ENCODE data around the gene CACTIN. TPM values are rescaled to one million over a fixed set of nuclear protein-coding genes. Genes with fewer than 3 reads are reported as not detected.
"Not testable (repeated sequence)": the region's sequence is repeated elsewhere in the genome, so short reads cannot be mapped to it uniquely, and the experiment has no call there.

Gene CACTIN
- total and polyA plus RNA-seq, 2 of the 8 experiments (the other 6 are each of a cell fraction or from before 2014, with no cell fraction given): 25.8 to 29.9 TPM

GRCh38 chr19:3581792-3582191 lies 44.8 kb downstream of the CACTIN start:
- not testable (repeated sequence) for H2BK120ac ChIP-seq (replicated peaks; ENCODE audit: low read depth, low read length); H3K56ac ChIP-seq (replicated peaks; ENCODE audit: insufficient read length, low read depth, low read length); H2AFZ ChIP-seq (ENCODE audit: low read length); H3K18ac ChIP-seq (ENCODE audit: extremely low read depth, low read length); H4K8ac ChIP-seq (ENCODE audit: extremely low read depth, insufficient read depth, low read length); H4K91ac ChIP-seq (replicated peaks; ENCODE audit: insufficient read length, low read length); H2BK5ac ChIP-seq (ENCODE audit: low read depth, low read length); H3K27ac ChIP-seq (ENCODE audit: low read depth, low read length); H3K14ac ChIP-seq (ENCODE audit: insufficient read length); H3K4me3 ChIP-seq (ENCODE audit: extremely low read depth in 1 of 4, insufficient read depth in 2 of 4, low read depth in 3 of 4, low read length in 4 of 4); H3K9me3 ChIP-seq (ENCODE audit: insufficient read depth in 2 of 2, low read depth in 1 of 2, low read length in 1 of 2); H4K20me1 ChIP-seq (replicated peaks in 1 of 2; ENCODE audit: control insufficient read depth in 1 of 2, insufficient read depth in 2 of 2, low read length in 2 of 2); H2BK12ac ChIP-seq (ENCODE audit: low read depth, low read length); H3K79me2 ChIP-seq (ENCODE audit: control insufficient read depth in 1 of 2, insufficient read depth in 2 of 2, low read length in 2 of 2); H2BK20ac ChIP-seq (ENCODE audit: low read length); H3K79me1 ChIP-seq (ENCODE audit: low read depth, low read length); H3K4me1 ChIP-seq (replicated peaks in 1 of 4; ENCODE audit: control insufficient read depth in 3 of 4, insufficient read depth in 4 of 4, low read length in 3 of 4); FAIRE-seq; DNase-seq (ENCODE audit: low read depth in 1 of 2, low spot score in 2 of 2); H3K4me2 ChIP-seq (ENCODE audit: insufficient read depth in 1 of 2, low read depth in 2 of 2, low read length in 2 of 2); H3K36me3 ChIP-seq (ENCODE audit: control insufficient read depth in 2 of 4, insufficient read depth in 4 of 4, low read length in 3 of 4); H3K4ac ChIP-seq (replicated peaks; ENCODE audit: insufficient read length, low read depth, low read length); H2BK15ac ChIP-seq (ENCODE audit: low read length); H2AK5ac ChIP-seq (ENCODE audit: low read depth, low read length); H3K23ac ChIP-seq (ENCODE audit: insufficient read length); H3K9ac ChIP-seq (replicated peaks in 1 of 4; ENCODE audit: extremely low read depth in 1 of 4, low read depth in 3 of 4, low read length in 3 of 4); H4K5ac ChIP-seq (ENCODE audit: insufficient read length, low read depth, low read length)
- 70% methylated on average over 4 of the region's 4 CpGs; no CpG with 5 or more reads in 1 of the 2 experiments for WGBS, 2 experiments (ENCODE audit: extremely low coverage in 1 of 2, insufficient coverage in 1 of 2, insufficient read length in 1 of 2, insufficient replicate concordance in 2 of 2, low coverage in 1 of 2, low lambda C conversion rate in 2 of 2, missing lambda C conversion rate in 1 of 2)
- H3K23me2 ChIP-seq (ENCODE audit: low read depth, low read length): peaks cover 12% of the 10 kb centered on the region; the same call in 1 of the 2 replicates
- peaks cover 11 to 24% (median 13%) of the 10 kb centered on the region in 4 experiments; a peak in 6 of 7 replicates for H3K27me3 ChIP-seq (replicated peaks in 1 of 4; ENCODE audit: control insufficient read depth in 3 of 4, extremely low read depth in 1 of 4, insufficient read depth in 3 of 4, low read length in 3 of 4)
- CTCF ChIA-PET (ENCODE audit: partially characterized antibody): interaction anchor here (1.0 to 2.4 kb wide), 4 partner anchors 9 to 37 kb away, joined by 3 to 18 read pairs (median 4); no protein-coding TSS in a partner anchor
- POLR2A ChIA-PET (ENCODE audit: partially characterized antibody): interaction anchor here (1.0 to 1.5 kb wide), 3 partner anchors 9 to 17 kb away, joined by 3 to 4 read pairs (median 4); no protein-coding TSS in a partner anchor
